BLaER1 (cell line): ENCODE data around the gene SLC7A1.

Experiments used
- H3K27ac ChIP-seq: shearing (Covaris generic); formaldehyde crosslinking; 2 replicates; pipeline ENCODE4 v1.8.1; 2022
- H3K27me3 ChIP-seq: shearing (Covaris generic); formaldehyde crosslinking; 2 replicates; pipeline ENCODE4 v1.8.1; 2022
- H3K36me3 ChIP-seq: shearing (Covaris generic); formaldehyde crosslinking; 2 replicates; pipeline ENCODE4 v1.8.1; 2022
- H3K4me1 ChIP-seq: shearing (Covaris generic); formaldehyde crosslinking; 2 replicates; pipeline ENCODE4 v1.8.1; 2022
- H3K4me2 ChIP-seq: shearing (Covaris generic); formaldehyde crosslinking; 2 replicates; pipeline ENCODE4 v1.8.1; 2022
- H3K4me3 ChIP-seq: shearing (Covaris generic); formaldehyde crosslinking; 2 replicates; pipeline ENCODE4 v1.8.1; 2022
- H3K9ac ChIP-seq: shearing (Covaris generic); formaldehyde crosslinking; 2 replicates; pipeline ENCODE4 v1.8.1; 2022
- H3K9me3 ChIP-seq: shearing (Covaris generic); formaldehyde crosslinking; 2 replicates; pipeline ENCODE4 v1.8.1; 2022
- H4K20me1 ChIP-seq: shearing (Covaris generic); formaldehyde crosslinking; 2 replicates; pipeline ENCODE4 v1.8.1; 2022
- Cebpa-rat ChIP-seq: shearing (Covaris generic); IDR thresholded peaks from 2 replicates; pipeline ENCODE4 v1.8.1; 2022

SLC7A1 gene

GRCh38 chr13:29572575-29572974 is 22.9 kb downstream of the SLC7A1 start:
- peaks cover 10% of the 10 kb centered on the region for H3K4me1 ChIP-seq
- H3K4me3 ChIP-seq = no peak overlapping the region
- H3K27me3 ChIP-seq = no peaks in the 10 kb centered on the region
- H3K4me2 ChIP-seq = no peak overlapping the region
- peaks cover 59% of the 10 kb centered on the region for H3K36me3 ChIP-seq
- no peak overlapping the region for H3K27ac ChIP-seq
- H3K9me3 ChIP-seq = no peaks in the 10 kb centered on the region
- H4K20me1 ChIP-seq = peaks cover 100% of the 10 kb centered on the region
- TF ChIP-seq Cebpa-rat = no peak
- no peak overlapping the region for H3K9ac ChIP-seq

GRCh38 chr13:29571876-29572570 is 23.5 kb downstream of the SLC7A1 start:
- H3K27ac ChIP-seq = no peak overlapping the region
- H3K4me3 ChIP-seq = no peak overlapping the region
- peaks cover 100% of the 10 kb centered on the region for H4K20me1 ChIP-seq

GRCh38 chr13:29570051-29570654 is 25.3 kb downstream of the SLC7A1 start:
- TF ChIP-seq Cebpa-rat = no peak
- H3K4me3 ChIP-seq = no peak overlapping the region
- peaks cover 100% of the 10 kb centered on the region for H4K20me1 ChIP-seq
- H3K36me3 ChIP-seq = peaks cover 49% of the 10 kb centered on the region
- no peak overlapping the region for H3K4me2 ChIP-seq
- no peak overlapping the region for H3K27ac ChIP-seq
- no peaks in the 10 kb centered on the region for H3K27me3 ChIP-seq
- peaks cover 10% of the 10 kb centered on the region for H3K4me1 ChIP-seq
- no peak overlapping the region for H3K9ac ChIP-seq
- H3K9me3 ChIP-seq = no peaks in the 10 kb centered on the region

More at GRCh38 chr13:29571876-29572570, 23.5 kb downstream of the SLC7A1 start:
- Histone ChIP-seq H3K9ac (no peak overlapping the region), H3K36me3 (peaks cover 58% of the 10 kb centered on the region), H3K4me2 (no peak overlapping the region), H3K9me3 (no peaks in the 10 kb centered on the region), H3K4me1 (peaks cover 10% of the 10 kb centered on the region), H3K27me3 (no peaks in the 10 kb centered on the region)
- TF ChIP-seq Cebpa-rat = no peak

- no peak overlapping the region for H3K4me2 ChIP-seq
- H3K9ac ChIP-seq = no peak overlapping the region
- no peaks in the 10 kb centered on the region for H3K27me3 ChIP-seq
- H3K9me3 ChIP-seq = no peaks in the 10 kb centered on the region
- H3K36me3 ChIP-seq = peaks cover 44% of the 10 kb centered on the region
- no peak overlapping the region for H3K27ac ChIP-seq
- TF ChIP-seq Cebpa-rat = no peak
- H4K20me1 ChIP-seq = peaks cover 100% of the 10 kb centered on the region
- H3K4me1 ChIP-seq = peaks cover 10% of the 10 kb centered on the region
- no peak overlapping the region for H3K4me3 ChIP-seq
Measured at GRCh38 chr13:29569253-29570050, 26.0 kb downstream of the SLC7A1 start.

GRCh38 chr13:29568731-29569130 is 26.8 kb downstream of the SLC7A1 start:
- no peak overlapping the region for H3K9ac ChIP-seq
- no peak overlapping the region for H3K4me3 ChIP-seq
- no peaks in the 10 kb centered on the region for H3K9me3 ChIP-seq
- peaks cover 7% of the 10 kb centered on the region for H3K4me1 ChIP-seq
- H3K27ac ChIP-seq = no peak overlapping the region
- peaks cover 100% of the 10 kb centered on the region for H4K20me1 ChIP-seq
- no peak for TF ChIP-seq Cebpa-rat
- H3K27me3 ChIP-seq = no peaks in the 10 kb centered on the region
- H3K4me2 ChIP-seq = no peak overlapping the region
- peaks cover 44% of the 10 kb centered on the region for H3K36me3 ChIP-seq

- no peak overlapping the region for H3K9ac ChIP-seq
- no peak overlapping the region for H3K4me2 ChIP-seq
- no peaks in the 10 kb centered on the region for H3K4me1 ChIP-seq
- no peak overlapping the region for H3K27ac ChIP-seq
- no peak overlapping the region for H3K4me3 ChIP-seq
- peaks cover 100% of the 10 kb centered on the region for H4K20me1 ChIP-seq
- H3K9me3 ChIP-seq = no peaks in the 10 kb centered on the region
- no peaks in the 10 kb centered on the region for H3K27me3 ChIP-seq
- H3K36me3 ChIP-seq = peaks cover 41% of the 10 kb centered on the region
- TF ChIP-seq Cebpa-rat = no peak
Measured at GRCh38 chr13:29567411-29567810, 28.1 kb downstream of the SLC7A1 start.

GRCh38 chr13:29566206-29566605 is 29.3 kb downstream of the SLC7A1 start:
- Histone ChIP-seq H3K9me3 (no peaks in the 10 kb centered on the region), H3K27me3 (no peaks in the 10 kb centered on the region), H3K36me3 (peaks cover 29% of the 10 kb centered on the region), H3K4me3 (no peak overlapping the region), H3K4me1 (peaks cover 9% of the 10 kb centered on the region), H4K20me1 (peaks cover 100% of the 10 kb centered on the region), H3K4me2 (no peak overlapping the region), H3K27ac (no peak overlapping the region), H3K9ac (no peak overlapping the region)
- TF ChIP-seq Cebpa-rat = no peak

- no peak for TF ChIP-seq Cebpa-rat
- Histone ChIP-seq H4K20me1 (peaks cover 100% of the 10 kb centered on the region), H3K4me2 (no peak overlapping the region), H3K4me3 (no peak overlapping the region), H3K4me1 (peaks cover 12% of the 10 kb centered on the region), H3K36me3 (peaks cover 21% of the 10 kb centered on the region), H3K9ac (no peak overlapping the region), H3K27ac (no peak overlapping the region), H3K9me3 (no peaks in the 10 kb centered on the region), H3K27me3 (no peaks in the 10 kb centered on the region)
Measured at GRCh38 chr13:29564818-29565217, 30.7 kb downstream of the SLC7A1 start.

GRCh38 chr13:29564373-29564772 is 31.1 kb downstream of the SLC7A1 start:
- no peak for TF ChIP-seq Cebpa-rat
- Histone ChIP-seq H3K4me2 (no peak overlapping the region), H4K20me1 (peaks cover 100% of the 10 kb centered on the region)

GRCh38 chr13:29563941-29564340 is 31.5 kb downstream of the SLC7A1 start:
- H3K27ac ChIP-seq = no peak overlapping the region
- H3K4me2 ChIP-seq = no peak overlapping the region
- peaks cover 12% of the 10 kb centered on the region for H3K4me1 ChIP-seq
- no peak for TF ChIP-seq Cebpa-rat
- no peak overlapping the region for H3K4me3 ChIP-seq
- peaks cover 12% of the 10 kb centered on the region for H3K36me3 ChIP-seq
- no peaks in the 10 kb centered on the region for H3K27me3 ChIP-seq
- H3K9ac ChIP-seq = no peak overlapping the region
- peaks cover 97% of the 10 kb centered on the region for H4K20me1 ChIP-seq
- no peaks in the 10 kb centered on the region for H3K9me3 ChIP-seq

More at GRCh38 chr13:29564373-29564772, 31.1 kb downstream of the SLC7A1 start:
- Histone ChIP-seq H3K4me3 (no peak overlapping the region), H3K27me3 (no peaks in the 10 kb centered on the region), H3K27ac (no peak overlapping the region), H3K36me3 (peaks cover 17% of the 10 kb centered on the region), H3K4me1 (peaks cover 12% of the 10 kb centered on the region), H3K9me3 (no peaks in the 10 kb centered on the region), H3K9ac (no peak overlapping the region)
